ENCODE measurements around the gene CNGB1.

Gene CNGB1

DNA sequence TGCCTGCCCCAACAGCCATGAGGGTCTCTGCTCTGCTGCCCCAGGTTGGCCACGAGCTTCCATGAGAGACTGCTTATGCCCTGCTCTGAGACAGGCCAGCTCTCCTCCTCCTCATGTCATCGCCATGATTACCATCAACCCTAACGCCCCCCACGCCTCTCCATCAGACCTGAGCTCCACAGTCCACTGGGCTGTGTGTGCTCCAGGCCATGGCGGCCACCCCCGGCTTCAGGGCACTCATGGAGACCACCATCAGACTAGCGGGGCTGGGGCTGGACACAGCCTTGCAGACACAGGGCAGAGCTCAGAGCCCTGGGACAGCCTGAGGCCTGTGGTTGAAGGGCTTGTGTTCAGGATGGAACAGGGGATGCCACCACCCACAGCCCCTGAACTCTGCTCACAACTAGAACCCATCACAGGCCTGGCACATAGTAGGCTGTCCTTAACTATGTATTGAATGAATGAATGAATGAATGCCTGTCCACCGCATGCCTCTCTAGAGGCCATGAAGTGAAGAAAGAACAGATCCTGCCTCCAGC is 14.6 kb downstream of the CNGB1 start:
- no peaks in the 10 kb centered on the region for H3K27me3 ChIP-seq (ENCODE audit: insufficient read depth, low read length, poor library complexity, severe bottlenecking)
- no peak overlapping the region for H3K9ac ChIP-seq (ENCODE audit: low read depth, low read length, poor library complexity, severe bottlenecking)
- no peak overlapping the region for H2AFZ ChIP-seq (ENCODE audit: low read length)

GRCh38 chr16:57955572-57956188 is 15.2 kb downstream of the CNGB1 start:
- no peak overlapping the region for H3K4me2 ChIP-seq (ENCODE audit: low read depth, low read length, poor library complexity, severe bottlenecking)
- no peak overlapping the region for H3K9ac ChIP-seq (ENCODE audit: low read depth, low read length, poor library complexity, severe bottlenecking)

More for the DNA sequence above, 14.6 kb downstream of the CNGB1 start:
- TF ChIP-seq, protein P1, sequence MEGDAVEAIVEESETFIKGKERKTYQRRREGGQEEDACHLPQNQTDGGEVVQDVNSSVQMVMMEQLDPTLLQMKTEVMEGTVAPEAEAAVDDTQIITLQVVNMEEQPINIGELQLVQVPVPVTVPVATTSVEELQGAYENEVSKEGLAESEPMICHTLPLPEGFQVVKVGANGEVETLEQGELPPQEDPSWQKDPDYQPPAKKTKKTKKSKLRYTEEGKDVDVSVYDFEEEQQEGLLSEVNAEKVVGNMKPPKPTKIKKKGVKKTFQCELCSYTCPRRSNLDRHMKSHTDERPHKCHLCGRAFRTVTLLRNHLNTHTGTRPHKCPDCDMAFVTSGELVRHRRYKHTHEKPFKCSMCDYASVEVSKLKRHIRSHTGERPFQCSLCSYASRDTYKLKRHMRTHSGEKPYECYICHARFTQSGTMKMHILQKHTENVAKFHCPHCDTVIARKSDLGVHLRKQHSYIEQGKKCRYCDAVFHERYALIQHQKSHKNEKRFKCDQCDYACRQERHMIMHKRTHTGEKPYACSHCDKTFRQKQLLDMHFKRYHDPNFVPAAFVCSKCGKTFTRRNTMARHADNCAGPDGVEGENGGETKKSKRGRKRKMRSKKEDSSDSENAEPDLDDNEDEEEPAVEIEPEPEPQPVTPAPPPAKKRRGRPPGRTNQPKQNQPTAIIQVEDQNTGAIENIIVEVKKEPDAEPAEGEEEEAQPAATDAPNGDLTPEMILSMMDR (conservative IDR thresholded peaks at IDR 0.05; ENCODE audit: low read length), result no peak
- no peak for TF ChIP-seq EZH2phosphoT487 (IDR thresholded peaks at IDR 0.05; ENCODE audit: borderline replicate concordance)
- H3K9me2 ChIP-seq (replicated peaks; ENCODE audit: low read depth, low read length), result no peaks in the 10 kb centered on the region
- no peaks in the 10 kb centered on the region for H4K20me1 ChIP-seq (ENCODE audit: insufficient read depth, low read length, poor library complexity, severe bottlenecking)
- H3F3A ChIP-seq (ENCODE audit: low read depth), result no peaks in the 10 kb centered on the region
- H3K4me2 ChIP-seq (ENCODE audit: low read depth, low read length, poor library complexity, severe bottlenecking), result no peak overlapping the region
- no peaks in the 10 kb centered on the region for H3K36me3 ChIP-seq (ENCODE audit: insufficient read depth, low read length)
- no peaks in the 10 kb centered on the region for H3K4me1 ChIP-seq (ENCODE audit: insufficient read depth, low read length, poor library complexity, severe bottlenecking)
- H3K79me2 ChIP-seq (ENCODE audit: insufficient read depth, low read length), result no peaks in the 10 kb centered on the region
- H3K4me3 ChIP-seq (ENCODE audit: low read length, poor library complexity, severe bottlenecking), result no peak overlapping the region
- H3K9me3 ChIP-seq (ENCODE audit: insufficient read depth, low read depth, low read length), result no peaks in the 10 kb centered on the region

DNA sequence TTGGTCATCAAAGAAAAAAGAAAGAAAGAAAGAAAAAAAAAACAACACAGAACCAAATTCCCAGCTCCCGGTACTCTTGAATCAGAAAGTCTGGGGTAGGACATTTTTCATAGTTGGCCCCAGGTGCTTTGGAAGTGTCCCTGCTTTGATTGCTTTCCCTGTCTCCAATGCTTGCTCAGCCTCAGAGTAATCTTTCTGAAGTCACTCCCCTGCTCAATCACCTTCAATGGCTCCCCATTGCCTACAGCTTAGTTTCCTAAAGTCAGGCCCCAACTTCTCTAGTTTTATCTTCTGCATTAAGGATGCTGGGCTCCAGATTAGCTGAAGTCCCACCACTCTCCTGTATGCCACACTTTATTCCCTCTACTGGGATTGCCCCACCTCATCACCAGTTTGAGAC is 17.1 kb downstream of the CNGB1 start:
- no peak overlapping the region for H3K4me2 ChIP-seq (ENCODE audit: low read depth, low read length, poor library complexity, severe bottlenecking)

More at GRCh38 chr16:57955572-57956188, 15.2 kb downstream of the CNGB1 start:
- Histone ChIP-seq H3K36me3 (ENCODE audit: insufficient read depth, low read length) (no peaks in the 10 kb centered on the region), H3K79me2 (ENCODE audit: insufficient read depth, low read length) (no peaks in the 10 kb centered on the region), H3K27me3 (ENCODE audit: insufficient read depth, low read length, poor library complexity, severe bottlenecking) (no peaks in the 10 kb centered on the region), H3F3A (ENCODE audit: low read depth) (no peaks in the 10 kb centered on the region), H4K20me1 (ENCODE audit: insufficient read depth, low read length, poor library complexity, severe bottlenecking) (no peaks in the 10 kb centered on the region), H3K9me2 (replicated peaks; ENCODE audit: low read depth, low read length) (no peaks in the 10 kb centered on the region), H3K9me3 (ENCODE audit: insufficient read depth, low read depth, low read length) (no peaks in the 10 kb centered on the region), H3K4me1 (ENCODE audit: insufficient read depth, low read length, poor library complexity, severe bottlenecking) (no peaks in the 10 kb centered on the region), H3K4me3 (ENCODE audit: low read length, poor library complexity, severe bottlenecking) (no peak overlapping the region), H2AFZ (ENCODE audit: low read length) (no peak overlapping the region)
- TF ChIP-seq, protein P1 (conservative IDR thresholded peaks at IDR 0.05; ENCODE audit: low read length), result no peak
- no peak for TF ChIP-seq EZH2phosphoT487 (IDR thresholded peaks at IDR 0.05; ENCODE audit: borderline replicate concordance)

More for the DNA sequence above, 17.1 kb downstream of the CNGB1 start:
- Histone ChIP-seq H3K4me1 (ENCODE audit: insufficient read depth, low read length, poor library complexity, severe bottlenecking) (no peaks in the 10 kb centered on the region), H3K4me3 (ENCODE audit: low read length, poor library complexity, severe bottlenecking) (no peak overlapping the region), H3K9me3 (ENCODE audit: insufficient read depth, low read depth, low read length) (no peaks in the 10 kb centered on the region), H3K36me3 (ENCODE audit: insufficient read depth, low read length) (no peaks in the 10 kb centered on the region), H3K9ac (ENCODE audit: low read depth, low read length, poor library complexity, severe bottlenecking) (no peak overlapping the region), H3K27me3 (ENCODE audit: insufficient read depth, low read length, poor library complexity, severe bottlenecking) (no peaks in the 10 kb centered on the region), H3F3A (ENCODE audit: low read depth) (no peaks in the 10 kb centered on the region), H4K20me1 (ENCODE audit: insufficient read depth, low read length, poor library complexity, severe bottlenecking) (no peaks in the 10 kb centered on the region), H3K79me2 (ENCODE audit: insufficient read depth, low read length) (no peaks in the 10 kb centered on the region), H3K9me2 (replicated peaks; ENCODE audit: low read depth, low read length) (no peaks in the 10 kb centered on the region), H2AFZ (ENCODE audit: low read length) (no peak overlapping the region)
- no peak for TF ChIP-seq EZH2phosphoT487 (IDR thresholded peaks at IDR 0.05; ENCODE audit: borderline replicate concordance)
- TF ChIP-seq, protein P1 (conservative IDR thresholded peaks at IDR 0.05; ENCODE audit: low read length), result no peak

Data from Loucy (cell line).